Mononuclear cell (primary cell): Measurements from ENCODE around the gene NOD1. TPM values are rescaled to one million over a fixed set of nuclear protein-coding genes. Genes with fewer than 3 reads are reported as not detected.

Experiments used
- H3K27me3 ChIP-seq: 2 replicates; pipeline ENCODE4 v1.6.0; 2011; ENCODE audit warnings: low read length, control low read depth; ENCODE audit not compliant: insufficient read depth
- H3K4me1 ChIP-seq: 2 replicates; pipeline ENCODE4 v1.5.1; 2011; ENCODE audit warnings: mild to moderate bottlenecking, low read length, control low read depth; ENCODE audit not compliant: insufficient read depth
- H3K4me3 ChIP-seq: 2 replicates; pipeline ENCODE4 v1.5.1; 2011; ENCODE audit warnings: mild to moderate bottlenecking, low read length, moderate library complexity
- H3K9me3 ChIP-seq: 2 replicates; pipeline ENCODE4 v1.5.1; 2011; ENCODE audit warnings: low read depth, mild to moderate bottlenecking, control low read depth, low read length
- total RNA-seq: library from RNA; depleted of rRNA; stranded (reverse); fragments of >200 nt; gene quantifications from one replicate; pipeline ENCODE4 v1.2.3, GENCODE V29; 2012

Gene NOD1
- total RNA-seq, 1 donor = 9.2 TPM

DNA sequence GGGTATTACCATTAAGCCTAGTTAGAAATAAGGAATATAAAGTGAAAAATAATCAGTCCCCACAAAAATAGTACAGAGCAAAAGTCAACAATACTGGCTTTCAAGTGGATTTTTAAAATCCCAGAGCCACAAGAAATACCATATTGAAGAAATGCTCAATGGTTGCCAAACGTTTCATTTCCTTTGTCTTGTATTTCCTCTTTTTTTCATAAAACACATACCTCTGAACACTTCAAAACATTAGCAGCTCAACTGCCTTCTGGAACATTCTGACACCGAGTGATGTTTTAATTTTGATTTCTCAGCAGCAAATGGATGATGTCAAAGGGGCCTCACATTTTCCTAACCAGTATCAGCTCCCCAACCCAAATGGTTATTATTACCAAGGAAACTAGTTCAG lies 10.5 kb downstream of the NOD1 start:
- H3K4me3 ChIP-seq = no peak overlapping the region
- H3K9me3 ChIP-seq = no peaks in the 10 kb centered on the region
- H3K4me1 ChIP-seq = peaks cover 87% of the 10 kb centered on the region
- H3K27me3 ChIP-seq = no peaks in the 10 kb centered on the region

GRCh38 chr7:30467271-30467670 lies 11.3 kb downstream of the NOD1 start:
- Histone ChIP-seq H3K27me3 (no peaks in the 10 kb centered on the region), H3K4me1 (peaks cover 87% of the 10 kb centered on the region), H3K9me3 (no peaks in the 10 kb centered on the region), H3K4me3 (no peak overlapping the region)

DNA sequence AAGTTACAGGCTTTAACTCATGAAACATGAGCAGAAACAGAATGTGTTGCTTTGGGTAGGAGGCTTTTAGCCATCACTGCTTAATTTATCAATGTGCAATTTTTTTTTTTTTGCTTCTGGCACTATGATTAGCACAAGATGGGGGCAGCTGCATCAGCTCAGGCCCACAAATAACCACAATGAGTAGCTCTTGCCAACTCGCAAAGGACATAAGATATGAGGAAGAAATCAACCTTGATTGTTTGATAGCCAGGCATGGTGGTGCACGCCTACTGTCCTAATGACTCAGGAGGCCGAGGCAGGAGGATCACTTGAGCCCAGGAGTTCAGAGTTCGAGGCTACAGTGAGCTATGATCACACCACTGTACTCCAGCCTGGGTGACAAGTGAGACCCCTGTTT lies 12.3 kb downstream of the NOD1 start:
- Histone ChIP-seq H3K27me3 (no peaks in the 10 kb centered on the region), H3K4me3 (no peak overlapping the region), H3K9me3 (no peaks in the 10 kb centered on the region), H3K4me1 (peaks cover 86% of the 10 kb centered on the region)

DNA sequence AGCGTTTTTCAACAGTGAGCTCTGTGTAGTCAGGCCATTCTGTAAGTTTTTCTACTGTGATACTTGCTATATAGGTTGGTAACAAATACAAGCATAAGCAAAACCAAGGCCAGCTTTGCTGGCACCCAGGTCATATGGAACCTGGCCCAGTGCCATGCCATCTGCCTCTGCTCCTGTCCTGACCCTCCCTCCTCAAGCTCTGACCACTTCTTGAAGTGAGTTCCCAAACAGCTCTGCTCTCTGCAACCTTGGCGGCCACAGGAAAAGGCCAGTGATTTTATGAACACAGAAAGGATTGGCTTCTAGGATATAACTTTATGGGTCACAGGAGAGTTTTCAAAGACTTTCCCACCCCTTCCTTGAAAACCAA lies 12.8 kb downstream of the NOD1 start:
- no peaks in the 10 kb centered on the region for H3K27me3 ChIP-seq
- H3K4me3 ChIP-seq = no peak overlapping the region
- no peaks in the 10 kb centered on the region for H3K9me3 ChIP-seq
- peaks cover 82% of the 10 kb centered on the region for H3K4me1 ChIP-seq

DNA sequence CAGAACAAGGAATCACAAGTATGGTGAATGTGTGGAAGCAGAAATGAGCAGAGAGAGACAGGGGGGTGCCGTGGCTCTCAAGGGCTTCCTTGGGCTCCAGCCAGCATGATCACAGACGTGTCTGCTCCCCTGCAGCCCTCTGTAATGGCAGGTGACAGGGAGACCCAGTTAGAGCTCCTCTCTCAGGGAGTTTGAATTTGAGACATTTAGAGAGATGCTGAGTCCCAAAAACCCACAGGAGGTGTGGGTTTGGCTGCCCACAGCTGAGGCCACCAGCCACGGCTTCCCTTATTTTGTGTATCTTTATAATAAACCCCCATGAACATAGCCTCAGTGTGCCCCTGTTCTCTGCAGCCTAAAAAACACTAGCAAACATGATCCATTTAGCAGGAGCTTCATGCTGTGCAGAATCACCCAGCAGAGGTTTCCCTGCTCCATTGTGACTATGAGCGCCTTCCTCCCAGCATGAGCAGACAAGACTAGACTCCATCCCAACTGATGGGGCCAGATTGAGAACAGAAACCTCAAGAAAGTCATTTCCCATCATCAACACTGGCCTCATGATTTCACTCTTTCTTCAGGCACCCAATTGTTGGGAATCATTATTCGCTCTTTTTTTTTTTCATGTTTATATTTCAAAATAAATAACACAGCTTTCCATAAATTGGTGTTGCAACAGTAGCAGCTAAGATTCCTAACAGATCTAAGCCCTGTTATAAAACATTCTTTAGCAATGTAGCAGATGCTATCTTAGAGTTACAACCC lies 13.4 kb downstream of the NOD1 start:
- H3K4me1 ChIP-seq = peaks cover 84% of the 10 kb centered on the region
- no peaks in the 10 kb centered on the region for H3K9me3 ChIP-seq
- H3K4me3 ChIP-seq = no peak overlapping the region
- H3K27me3 ChIP-seq = no peaks in the 10 kb centered on the region

DNA sequence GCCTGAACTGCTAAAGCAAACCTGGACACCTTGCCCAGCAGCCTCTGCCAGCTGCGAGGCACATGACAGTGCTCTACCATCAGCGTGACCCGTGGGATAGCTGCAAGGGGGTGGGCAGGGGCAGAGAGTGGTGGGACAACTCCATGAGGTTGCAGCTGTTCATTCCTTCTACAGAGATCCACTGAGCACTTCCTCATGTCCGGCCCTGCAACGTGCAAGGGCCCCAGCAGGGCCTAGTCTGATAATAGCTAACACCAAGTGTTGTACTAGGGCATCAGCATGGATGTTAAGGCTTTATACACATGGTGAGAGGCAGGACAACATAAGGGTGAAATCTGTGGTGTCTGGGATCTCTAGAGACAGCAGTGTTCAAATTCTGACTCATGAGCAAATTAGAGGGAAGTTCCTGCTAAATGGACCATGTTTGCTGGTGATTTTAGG lies 14.3 kb downstream of the NOD1 start:
- H3K4me1 ChIP-seq = peaks cover 88% of the 10 kb centered on the region
- no peaks in the 10 kb centered on the region for H3K9me3 ChIP-seq
- no peaks in the 10 kb centered on the region for H3K27me3 ChIP-seq
- no peak overlapping the region for H3K4me3 ChIP-seq

DNA sequence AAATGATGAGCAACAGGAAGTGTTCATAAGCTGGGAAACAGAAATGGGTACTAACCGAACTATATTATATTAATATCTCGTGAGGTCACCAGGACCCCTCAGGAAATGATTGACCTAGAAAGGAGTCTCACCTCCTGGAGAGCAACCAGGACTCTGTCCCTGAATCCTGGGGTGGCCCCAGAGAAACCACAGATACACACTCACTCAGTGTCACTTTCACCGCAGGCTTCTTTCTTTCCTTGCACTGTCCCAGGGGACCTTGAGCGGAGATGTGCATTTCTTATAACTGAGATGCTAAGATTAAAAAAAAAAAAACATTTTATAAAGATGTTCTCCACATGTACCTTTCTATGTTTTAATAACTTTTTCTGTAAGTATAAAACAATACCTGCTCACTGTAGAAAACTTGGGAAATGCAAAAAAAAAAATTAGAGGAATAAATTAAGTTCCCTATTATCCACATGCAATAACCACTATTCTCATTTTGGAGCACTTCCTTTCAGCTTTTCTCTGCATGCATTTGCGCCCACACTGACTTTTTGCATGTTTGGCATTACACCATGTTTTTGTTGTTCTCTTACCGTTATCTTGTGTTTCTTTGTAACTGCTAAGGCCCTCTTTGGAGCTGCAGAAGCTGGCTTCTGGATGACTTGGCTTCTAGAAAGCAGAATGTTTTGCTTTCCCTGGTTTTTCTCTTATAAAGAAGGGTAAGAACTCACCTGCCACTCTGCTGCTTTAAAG lies 15.0 kb downstream of the NOD1 start:
- Histone ChIP-seq H3K4me1 (peaks cover 82% of the 10 kb centered on the region), H3K27me3 (no peaks in the 10 kb centered on the region), H3K9me3 (no peaks in the 10 kb centered on the region), H3K4me3 (no peak overlapping the region)

DNA sequence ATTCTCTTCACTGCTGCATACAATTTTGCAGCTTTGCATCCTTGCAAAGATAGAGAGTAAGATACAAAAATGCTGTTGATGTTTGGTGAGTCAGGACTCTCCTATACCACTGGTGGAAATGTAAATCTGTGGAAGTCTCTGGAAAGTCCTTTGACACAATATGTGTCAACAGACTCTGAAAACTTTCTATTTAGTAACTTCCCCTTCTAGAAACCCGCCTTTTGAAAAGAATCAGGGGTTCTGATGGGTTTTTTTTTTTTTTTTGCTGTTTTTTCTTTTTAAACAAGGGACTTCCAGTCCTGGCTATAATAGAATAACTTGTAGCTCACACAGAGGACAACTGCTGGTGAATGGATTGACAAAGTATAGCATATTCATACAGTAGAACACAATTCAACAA lies 16.4 kb downstream of the NOD1 start:
- Histone ChIP-seq H3K4me3 (no peak overlapping the region), H3K4me1 (peaks cover 68% of the 10 kb centered on the region), H3K27me3 (no peaks in the 10 kb centered on the region), H3K9me3 (no peaks in the 10 kb centered on the region)

GRCh38 chr7:30460246-30460633 lies 18.3 kb downstream of the NOD1 start:
- H3K27me3 ChIP-seq = no peaks in the 10 kb centered on the region
- no peaks in the 10 kb centered on the region for H3K9me3 ChIP-seq
- H3K4me3 ChIP-seq = no peak overlapping the region
- peaks cover 53% of the 10 kb centered on the region for H3K4me1 ChIP-seq

DNA sequence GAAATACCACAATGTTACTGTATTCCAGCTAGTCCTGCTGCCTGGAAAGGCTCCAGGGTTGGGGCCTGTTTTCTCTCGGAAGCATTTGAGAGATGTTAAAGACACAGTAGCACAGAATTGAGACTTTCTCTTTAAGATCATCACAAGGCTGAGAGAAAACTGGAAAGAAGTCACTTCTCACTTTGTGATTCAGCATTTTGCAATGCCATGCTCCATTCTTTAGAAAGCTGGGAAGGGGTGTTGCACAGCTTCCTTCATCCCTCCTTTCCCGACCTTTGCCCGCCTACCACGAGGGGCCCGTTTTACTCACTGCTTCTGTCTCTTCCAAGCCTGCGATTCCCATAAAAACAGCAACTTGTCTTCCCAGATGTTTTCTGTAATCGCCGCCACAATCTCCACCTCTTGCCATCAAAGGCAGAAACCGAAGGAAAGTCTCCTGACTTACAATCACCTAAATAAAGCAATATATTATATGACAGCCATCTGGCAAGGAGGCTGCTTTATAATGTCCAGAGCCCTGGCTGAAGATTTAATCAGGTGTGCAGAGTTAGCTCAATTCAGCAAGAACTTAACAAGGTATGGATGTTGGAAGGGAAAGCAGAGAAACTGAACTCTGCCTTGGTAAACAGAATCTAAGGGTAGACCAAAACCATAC lies 18.9 kb downstream of the NOD1 start:
- no peaks in the 10 kb centered on the region for H3K9me3 ChIP-seq
- H3K4me3 ChIP-seq = no peak overlapping the region
- peaks cover 48% of the 10 kb centered on the region for H3K4me1 ChIP-seq
- no peaks in the 10 kb centered on the region for H3K27me3 ChIP-seq

DNA sequence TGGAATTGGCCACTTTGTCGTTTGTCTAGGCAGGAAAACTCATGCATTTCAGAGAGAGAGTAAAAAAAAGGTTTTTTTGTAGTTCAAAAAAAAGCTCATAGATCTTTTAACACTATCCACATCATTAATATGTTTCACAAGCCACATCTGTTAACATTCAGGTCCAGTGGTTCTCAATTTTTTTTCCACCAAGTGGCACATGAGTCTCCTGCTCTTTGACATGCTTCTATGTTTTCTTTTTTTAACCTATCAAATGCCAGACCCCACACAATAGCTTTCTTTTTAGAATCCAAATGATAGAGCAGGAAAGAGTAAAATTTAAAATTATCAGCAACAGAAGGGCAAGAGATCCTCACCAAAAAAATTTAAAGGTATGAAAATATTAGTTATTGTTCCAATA lies 20.3 kb downstream of the NOD1 start:
- peaks cover 34% of the 10 kb centered on the region for H3K4me1 ChIP-seq
- no peaks in the 10 kb centered on the region for H3K9me3 ChIP-seq
- no peaks in the 10 kb centered on the region for H3K27me3 ChIP-seq
- no peak overlapping the region for H3K4me3 ChIP-seq

DNA sequence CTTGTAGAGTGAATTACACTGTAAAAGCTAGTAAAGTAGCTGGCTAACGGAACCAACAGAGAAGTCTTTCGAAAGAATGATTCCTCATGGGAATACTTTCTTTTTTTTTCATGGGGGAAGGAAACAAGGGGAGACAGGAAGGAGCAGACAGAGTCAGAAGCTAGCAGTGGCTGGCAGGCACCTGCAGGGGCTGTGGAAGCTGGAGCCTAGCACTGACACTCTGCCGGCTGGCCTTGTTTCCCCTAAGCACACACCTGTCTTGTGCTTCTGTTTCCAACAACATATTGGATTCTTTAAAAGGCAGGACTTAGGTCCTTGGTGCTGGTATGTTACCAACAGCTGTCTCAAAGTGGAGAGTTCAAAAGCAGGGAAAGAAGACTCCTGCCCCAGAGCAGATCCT lies 24.7 kb downstream of the NOD1 start:
- H3K4me3 ChIP-seq = no peak overlapping the region
- H3K27me3 ChIP-seq = no peaks in the 10 kb centered on the region
- no peaks in the 10 kb centered on the region for H3K4me1 ChIP-seq
- H3K9me3 ChIP-seq = no peaks in the 10 kb centered on the region

DNA sequence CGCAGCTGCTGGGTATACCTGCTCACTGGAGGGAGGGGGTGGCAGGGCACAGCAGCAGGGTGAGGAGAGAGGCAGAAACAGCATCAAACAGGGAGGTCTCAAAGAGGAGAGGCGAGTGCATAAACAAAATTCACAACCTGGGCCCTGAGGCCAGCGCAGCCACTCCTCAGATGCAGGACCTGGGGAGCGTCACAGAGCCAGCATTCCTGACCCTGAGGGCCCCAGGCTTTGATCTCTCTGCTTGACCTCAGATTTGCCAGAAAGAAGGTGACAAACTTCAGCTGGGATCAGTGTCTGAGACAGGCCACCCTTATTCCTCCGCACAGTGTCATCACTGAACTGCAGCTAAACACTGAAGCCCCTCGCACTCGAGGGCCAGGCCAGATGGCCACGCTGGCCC lies 25.6 kb downstream of the NOD1 start:
- no peaks in the 10 kb centered on the region for H3K9me3 ChIP-seq
- no peak overlapping the region for H3K4me3 ChIP-seq
- H3K27me3 ChIP-seq = no peaks in the 10 kb centered on the region
- no peaks in the 10 kb centered on the region for H3K4me1 ChIP-seq

DNA sequence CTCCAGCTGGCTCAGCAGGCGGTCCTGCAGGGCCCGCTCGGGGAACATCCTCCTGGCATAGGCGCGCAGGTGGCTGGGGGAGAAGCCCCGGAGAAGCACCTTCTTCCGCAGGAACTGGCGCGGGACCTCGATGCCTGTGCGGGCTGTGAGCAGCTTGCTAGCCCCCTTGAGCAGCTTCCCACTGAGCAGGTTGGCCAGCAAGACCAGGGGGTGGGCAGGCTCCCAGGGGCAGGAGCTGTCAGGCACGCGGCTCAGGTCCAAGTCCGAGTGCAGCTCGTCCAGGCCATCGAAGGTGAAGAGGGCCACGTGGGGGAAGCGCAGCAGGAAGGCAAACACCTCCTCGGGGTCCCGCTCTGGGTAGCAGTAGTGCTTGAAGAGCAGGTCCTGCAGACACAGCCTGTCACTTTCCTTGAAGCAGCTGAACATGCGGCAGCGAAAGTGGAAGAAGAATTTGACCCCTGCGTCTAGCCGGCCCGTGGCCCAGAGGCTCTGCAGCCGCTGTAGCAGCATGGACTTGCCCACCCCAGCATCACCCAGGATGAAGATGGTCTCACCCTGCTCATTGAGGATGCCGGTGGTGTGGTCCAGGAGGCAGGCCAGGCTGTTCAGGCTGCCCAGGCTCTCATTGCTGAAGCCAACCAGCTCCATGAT lies 26.2 kb downstream of the NOD1 start:
- no peaks in the 10 kb centered on the region for H3K4me1 ChIP-seq
- H3K4me3 ChIP-seq = no peak overlapping the region
- no peaks in the 10 kb centered on the region for H3K27me3 ChIP-seq
- no peaks in the 10 kb centered on the region for H3K9me3 ChIP-seq
